ENCODE measurements around the gene NPPA. TPM values are rescaled to one million over a fixed set of nuclear protein-coding genes. Genes with fewer than 3 reads are reported as not detected.

The NPPA gene
- total RNA-seq, 1 experiment from 2014 or later, result not detected

DNA sequence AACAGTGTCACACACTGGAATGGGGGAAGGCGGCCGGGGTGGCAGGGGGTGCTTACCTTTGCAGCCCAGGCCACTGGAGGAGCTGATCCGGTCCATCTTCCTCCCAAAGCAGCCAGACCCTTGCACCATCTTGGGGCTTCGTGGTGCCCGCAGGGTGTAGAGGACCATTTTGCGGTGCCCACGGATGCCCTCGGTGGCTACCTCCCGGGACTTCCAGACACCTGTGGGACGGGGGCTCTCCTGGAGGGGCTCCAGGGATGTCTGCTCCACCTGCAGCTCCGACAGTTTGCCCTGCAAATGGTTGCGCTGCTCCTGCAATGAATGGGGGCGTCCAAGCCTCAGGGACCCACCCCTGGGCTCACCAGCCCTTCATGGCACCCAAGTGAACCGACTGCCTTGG, 10.6 kb upstream of the NPPA start:
- BruUV-seq (replicated peaks), result no TSS peak

GRCh38 chr1:11857164-11857851, 9.7 kb upstream of the NPPA start:
- Histone ChIP-seq H3K27me3 (ENCODE audit: insufficient read depth, low read depth) (peaks cover 73% of the 10 kb centered on the region), H3K4me3 (no peak overlapping the region), H3K36me3 (ENCODE audit: low read depth) (no peaks in the 10 kb centered on the region), H3K79me2 (ENCODE audit: low read depth) (no peaks in the 10 kb centered on the region), H2AFZ (no peak overlapping the region), H3K4me1 (replicated peaks; ENCODE audit: insufficient read depth) (no peaks in the 10 kb centered on the region), H4K20me1 (ENCODE audit: insufficient read depth) (no peaks in the 10 kb centered on the region), H3K27ac (no peak overlapping the region), H3F3A (ENCODE audit: insufficient read depth, low read depth) (no peaks in the 10 kb centered on the region; the same call in 1 of the 2 replicates), H3K4me2 (no peak overlapping the region), H3K9me3 (ENCODE audit: insufficient read depth, low read depth) (no peaks in the 10 kb centered on the region), H3K9me2 (ENCODE audit: insufficient read depth) (no peaks in the 10 kb centered on the region)
- intact Hi-C loops (cut with micrococcal nuclease; ENCODE audit: unreplicated experiment), result no loop called here
- BruUV-seq (replicated peaks), result no TSS peak
- ChIA-PET CTCF (no interaction called here), POLR2A (ENCODE audit: unreplicated experiment) (no interaction called here)
- no peak for DNase-seq
- TF ChIP-seq, protein P1, sequence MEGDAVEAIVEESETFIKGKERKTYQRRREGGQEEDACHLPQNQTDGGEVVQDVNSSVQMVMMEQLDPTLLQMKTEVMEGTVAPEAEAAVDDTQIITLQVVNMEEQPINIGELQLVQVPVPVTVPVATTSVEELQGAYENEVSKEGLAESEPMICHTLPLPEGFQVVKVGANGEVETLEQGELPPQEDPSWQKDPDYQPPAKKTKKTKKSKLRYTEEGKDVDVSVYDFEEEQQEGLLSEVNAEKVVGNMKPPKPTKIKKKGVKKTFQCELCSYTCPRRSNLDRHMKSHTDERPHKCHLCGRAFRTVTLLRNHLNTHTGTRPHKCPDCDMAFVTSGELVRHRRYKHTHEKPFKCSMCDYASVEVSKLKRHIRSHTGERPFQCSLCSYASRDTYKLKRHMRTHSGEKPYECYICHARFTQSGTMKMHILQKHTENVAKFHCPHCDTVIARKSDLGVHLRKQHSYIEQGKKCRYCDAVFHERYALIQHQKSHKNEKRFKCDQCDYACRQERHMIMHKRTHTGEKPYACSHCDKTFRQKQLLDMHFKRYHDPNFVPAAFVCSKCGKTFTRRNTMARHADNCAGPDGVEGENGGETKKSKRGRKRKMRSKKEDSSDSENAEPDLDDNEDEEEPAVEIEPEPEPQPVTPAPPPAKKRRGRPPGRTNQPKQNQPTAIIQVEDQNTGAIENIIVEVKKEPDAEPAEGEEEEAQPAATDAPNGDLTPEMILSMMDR (conservative IDR thresholded peaks at IDR 0.05), result no peak
- no peak for TF ChIP-seq EZH2 (IDR thresholded peaks at IDR 0.05; ENCODE audit: low read depth)

More for the DNA sequence above, 10.6 kb upstream of the NPPA start:
- no peak for TF ChIP-seq EZH2 (IDR thresholded peaks at IDR 0.05; ENCODE audit: low read depth)
- TF ChIP-seq, protein P1 (conservative IDR thresholded peaks at IDR 0.05), result no peak
- Histone ChIP-seq H3K9me2 (ENCODE audit: insufficient read depth) (no peaks in the 10 kb centered on the region), H3K9me3 (ENCODE audit: insufficient read depth, low read depth) (no peaks in the 10 kb centered on the region), H3K4me3 (no peak overlapping the region), H3K4me1 (replicated peaks; ENCODE audit: insufficient read depth) (no peaks in the 10 kb centered on the region; the same call in 1 of the 2 replicates), H3K27ac (no peak overlapping the region), H3F3A (ENCODE audit: insufficient read depth, low read depth) (peaks cover 4% of the 10 kb centered on the region; the same call in 1 of the 2 replicates), H3K36me3 (ENCODE audit: low read depth) (no peaks in the 10 kb centered on the region), H3K4me2 (no peak overlapping the region), H3K79me2 (ENCODE audit: low read depth) (no peaks in the 10 kb centered on the region), H3K27me3 (ENCODE audit: insufficient read depth, low read depth) (peaks cover 69% of the 10 kb centered on the region), H4K20me1 (ENCODE audit: insufficient read depth) (no peaks in the 10 kb centered on the region), H2AFZ (no peak overlapping the region)
- ChIA-PET CTCF (no interaction called here), POLR2A (ENCODE audit: unreplicated experiment) (no interaction called here)
- intact Hi-C loops (cut with micrococcal nuclease; ENCODE audit: unreplicated experiment), result no loop called here
- DNase-seq, result no peak

- no peak for DNase-seq
- ChIA-PET POLR2A (ENCODE audit: unreplicated experiment) (no interaction called here), CTCF (no interaction called here)
- Histone ChIP-seq H3K4me3 (no peak overlapping the region), H2AFZ (no peak overlapping the region), H3K36me3 (ENCODE audit: low read depth) (no peaks in the 10 kb centered on the region), H4K20me1 (ENCODE audit: insufficient read depth) (no peaks in the 10 kb centered on the region), H3K79me2 (ENCODE audit: low read depth) (no peaks in the 10 kb centered on the region), H3K27ac (no peak overlapping the region), H3K9me2 (ENCODE audit: insufficient read depth) (no peaks in the 10 kb centered on the region), H3K4me1 (replicated peaks; ENCODE audit: insufficient read depth) (no peaks in the 10 kb centered on the region), H3K27me3 (ENCODE audit: insufficient read depth, low read depth) (peaks cover 75% of the 10 kb centered on the region), H3K9me3 (ENCODE audit: insufficient read depth, low read depth) (no peaks in the 10 kb centered on the region), H3F3A (ENCODE audit: insufficient read depth, low read depth) (no peaks in the 10 kb centered on the region), H3K4me2 (no peak overlapping the region)
- TF ChIP-seq, protein P1 (conservative IDR thresholded peaks at IDR 0.05), result no peak
- no peak for TF ChIP-seq EZH2 (IDR thresholded peaks at IDR 0.05; ENCODE audit: low read depth)
- intact Hi-C loops (cut with micrococcal nuclease; ENCODE audit: unreplicated experiment), result no loop called here
- BruUV-seq (replicated peaks), result no TSS peak
Measured at GRCh38 chr1:11856698-11857097, 9.1 kb upstream of the NPPA start.
